OCI-LY7 (cell line): ENCODE data around the gene RPLP2.

ENCODE experiments used
- EZH2phosphoT487 ChIP-seq: fragments of 200-600 bp; sonication (generic); IDR thresholded peaks from 2 replicates; pipeline ENCODE4 v1.6.1; 2018; ENCODE audit warnings: low read depth, borderline replicate concordance, mild to moderate bottlenecking, mixed run types, antibody characterized with exemption, low read length, moderate library complexity, mixed read lengths
- TF ChIP-seq, protein P1 (sequence below): fragments of 200-600 bp; sonication (generic); conservative IDR thresholded peaks from 2 replicates; pipeline ENCODE4 v1.5.1; 2014; ENCODE audit warnings: mild to moderate bottlenecking, antibody characterized with exemption, low read length, moderate library complexity, mixed read lengths

DNA sequence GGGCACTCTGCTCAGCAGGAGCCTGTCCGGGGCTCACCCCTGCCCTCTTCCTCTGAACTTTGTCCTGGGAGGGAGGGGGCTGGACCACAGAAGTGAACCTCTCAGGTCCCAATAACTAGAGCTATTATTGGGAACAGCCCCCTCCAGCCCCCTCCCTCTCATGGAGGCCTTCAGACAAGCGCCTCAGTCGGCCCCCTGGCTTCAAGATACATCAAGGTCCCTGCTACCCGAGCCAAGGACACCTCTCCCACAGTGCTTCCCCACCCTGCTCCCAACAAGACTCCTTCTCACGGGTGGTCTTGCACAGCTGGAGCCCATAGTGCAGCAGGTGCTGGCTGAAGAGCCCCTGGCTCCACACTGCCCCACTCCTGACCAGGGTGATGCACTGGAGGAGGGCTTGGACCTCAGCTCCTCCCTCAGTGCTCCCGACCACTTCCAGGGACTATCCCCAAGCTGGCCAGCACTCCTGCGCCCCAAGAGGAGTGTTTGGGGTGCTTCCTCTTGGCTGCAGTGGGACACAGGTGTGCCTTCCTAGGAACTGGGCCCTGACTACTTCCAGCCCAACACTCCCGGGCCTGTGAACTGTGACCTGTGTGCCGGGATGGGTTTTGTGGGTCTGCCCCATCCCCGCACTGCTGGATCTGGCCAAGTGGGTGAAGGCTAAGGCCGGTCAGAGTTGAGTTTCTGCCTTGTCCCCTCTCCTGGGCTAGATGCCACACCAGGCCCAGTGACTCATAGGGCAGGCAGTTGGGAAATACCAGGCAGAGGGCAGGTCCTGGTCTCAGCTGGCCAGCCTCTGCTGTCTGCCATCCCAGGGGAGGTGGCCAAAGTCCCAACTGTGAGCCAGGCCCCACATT is 11.1 kb downstream of the RPLP2 start:
- TF ChIP-seq, protein P1, sequence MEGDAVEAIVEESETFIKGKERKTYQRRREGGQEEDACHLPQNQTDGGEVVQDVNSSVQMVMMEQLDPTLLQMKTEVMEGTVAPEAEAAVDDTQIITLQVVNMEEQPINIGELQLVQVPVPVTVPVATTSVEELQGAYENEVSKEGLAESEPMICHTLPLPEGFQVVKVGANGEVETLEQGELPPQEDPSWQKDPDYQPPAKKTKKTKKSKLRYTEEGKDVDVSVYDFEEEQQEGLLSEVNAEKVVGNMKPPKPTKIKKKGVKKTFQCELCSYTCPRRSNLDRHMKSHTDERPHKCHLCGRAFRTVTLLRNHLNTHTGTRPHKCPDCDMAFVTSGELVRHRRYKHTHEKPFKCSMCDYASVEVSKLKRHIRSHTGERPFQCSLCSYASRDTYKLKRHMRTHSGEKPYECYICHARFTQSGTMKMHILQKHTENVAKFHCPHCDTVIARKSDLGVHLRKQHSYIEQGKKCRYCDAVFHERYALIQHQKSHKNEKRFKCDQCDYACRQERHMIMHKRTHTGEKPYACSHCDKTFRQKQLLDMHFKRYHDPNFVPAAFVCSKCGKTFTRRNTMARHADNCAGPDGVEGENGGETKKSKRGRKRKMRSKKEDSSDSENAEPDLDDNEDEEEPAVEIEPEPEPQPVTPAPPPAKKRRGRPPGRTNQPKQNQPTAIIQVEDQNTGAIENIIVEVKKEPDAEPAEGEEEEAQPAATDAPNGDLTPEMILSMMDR, result no peak
- no peak for TF ChIP-seq EZH2phosphoT487
